Ishikawa (cell line): ENCODE data around the gene ST6GALNAC2.

Experiments
- CREB1 ChIP-seq: IDR thresholded peaks from 2 replicates; pipeline ENCODE4 v1.6.1; 2012; ENCODE audit warnings: low read depth
- EP300 ChIP-seq: IDR thresholded peaks from 2 replicates; pipeline ENCODE4 v1.6.1; 2012; ENCODE audit warnings: borderline replicate concordance
- TEAD4 ChIP-seq: IDR thresholded peaks from 2 replicates; pipeline ENCODE4 v1.6.1; 2012
- YY1 ChIP-seq: IDR thresholded peaks from 2 replicates; pipeline ENCODE4 v1.6.1; 2012; ENCODE audit warnings: low read depth
- TF ChIP-seq, protein P1 (sequence below): IDR thresholded peaks from 2 replicates; pipeline ENCODE4 v1.6.1; 2012; ENCODE audit warnings: low read depth, mild to moderate bottlenecking

DNA sequence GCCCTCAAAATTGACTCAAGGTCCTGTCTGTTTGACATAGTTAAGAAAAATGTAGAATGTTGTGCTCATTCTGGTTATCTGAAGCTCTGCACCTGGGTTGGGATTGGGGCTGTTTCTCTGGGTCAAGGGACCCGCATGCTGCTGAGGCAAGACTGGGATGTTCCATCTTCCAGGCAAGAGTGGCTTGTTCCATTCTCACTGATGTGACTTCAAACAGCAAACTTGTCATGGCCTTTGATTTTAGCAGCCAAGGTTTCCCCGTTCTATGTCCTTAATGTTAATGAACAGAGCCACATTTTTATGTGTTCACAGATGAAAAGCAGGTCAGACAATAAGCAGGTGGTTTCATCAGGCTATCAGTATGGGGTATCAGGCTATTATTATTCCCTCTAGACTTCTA lies 32.2 kb upstream of the ST6GALNAC2 start:
- no peak for TF ChIP-seq YY1
- TF ChIP-seq, protein P1, sequence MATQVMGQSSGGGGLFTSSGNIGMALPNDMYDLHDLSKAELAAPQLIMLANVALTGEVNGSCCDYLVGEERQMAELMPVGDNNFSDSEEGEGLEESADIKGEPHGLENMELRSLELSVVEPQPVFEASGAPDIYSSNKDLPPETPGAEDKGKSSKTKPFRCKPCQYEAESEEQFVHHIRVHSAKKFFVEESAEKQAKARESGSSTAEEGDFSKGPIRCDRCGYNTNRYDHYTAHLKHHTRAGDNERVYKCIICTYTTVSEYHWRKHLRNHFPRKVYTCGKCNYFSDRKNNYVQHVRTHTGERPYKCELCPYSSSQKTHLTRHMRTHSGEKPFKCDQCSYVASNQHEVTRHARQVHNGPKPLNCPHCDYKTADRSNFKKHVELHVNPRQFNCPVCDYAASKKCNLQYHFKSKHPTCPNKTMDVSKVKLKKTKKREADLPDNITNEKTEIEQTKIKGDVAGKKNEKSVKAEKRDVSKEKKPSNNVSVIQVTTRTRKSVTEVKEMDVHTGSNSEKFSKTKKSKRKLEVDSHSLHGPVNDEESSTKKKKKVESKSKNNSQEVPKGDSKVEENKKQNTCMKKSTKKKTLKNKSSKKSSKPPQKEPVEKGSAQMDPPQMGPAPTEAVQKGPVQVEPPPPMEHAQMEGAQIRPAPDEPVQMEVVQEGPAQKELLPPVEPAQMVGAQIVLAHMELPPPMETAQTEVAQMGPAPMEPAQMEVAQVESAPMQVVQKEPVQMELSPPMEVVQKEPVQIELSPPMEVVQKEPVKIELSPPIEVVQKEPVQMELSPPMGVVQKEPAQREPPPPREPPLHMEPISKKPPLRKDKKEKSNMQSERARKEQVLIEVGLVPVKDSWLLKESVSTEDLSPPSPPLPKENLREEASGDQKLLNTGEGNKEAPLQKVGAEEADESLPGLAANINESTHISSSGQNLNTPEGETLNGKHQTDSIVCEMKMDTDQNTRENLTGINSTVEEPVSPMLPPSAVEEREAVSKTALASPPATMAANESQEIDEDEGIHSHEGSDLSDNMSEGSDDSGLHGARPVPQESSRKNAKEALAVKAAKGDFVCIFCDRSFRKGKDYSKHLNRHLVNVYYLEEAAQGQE: no peak
- no peak for TF ChIP-seq TEAD4
- TF ChIP-seq EP300: no peak
- TF ChIP-seq CREB1: no peak
